Transverse colon (tissue), 3 donors: ENCODE measurements around the gene PLPP1.

Source experiments
- CTCF ChIP-seq, 5 experiments: fragments of 200-600 bp in 3 of 5; fragments of 450-650 bp in 2 of 5; sonication (generic) in 3 of 5; IDR thresholded peaks; 1 replicate in 2 of 5; 2 replicates in 3 of 5; pipeline ENCODE4 v1.5.1; 2016 to 2017; ENCODE audit warnings: antibody characterized with exemption in 5 of 5, inconsistent platforms in 3 of 5, mild to moderate bottlenecking in 2 of 5, moderate library complexity in 1 of 5
- POLR2A ChIP-seq: fragments of 450-650 bp; IDR thresholded peaks from one replicate; pipeline ENCODE4 v1.6.1; 2016; ENCODE audit warnings: antibody characterized with exemption, mild to moderate bottlenecking, moderate library complexity

GRCh38 chr5:55471468-55471867 is 63.3 kb downstream of the PLPP1 start:
- no peak for TF ChIP-seq CTCF (IDR thresholded peaks at IDR 0.05)
- no peak for TF ChIP-seq POLR2A
